NCI-H2196 (cell line): ENCODE data around the gene HOXC6.
A peak's percentile ranks its signal among the peaks of the same experiment; 100 is the strongest.

Experiments
- DNase-seq: peaks from one replicate; lab custom pipeline; 2025; ENCODE audit not compliant: unreplicated experiment; lab: John Stamatoyannopoulos, UW

HOXC6 gene

DNA sequence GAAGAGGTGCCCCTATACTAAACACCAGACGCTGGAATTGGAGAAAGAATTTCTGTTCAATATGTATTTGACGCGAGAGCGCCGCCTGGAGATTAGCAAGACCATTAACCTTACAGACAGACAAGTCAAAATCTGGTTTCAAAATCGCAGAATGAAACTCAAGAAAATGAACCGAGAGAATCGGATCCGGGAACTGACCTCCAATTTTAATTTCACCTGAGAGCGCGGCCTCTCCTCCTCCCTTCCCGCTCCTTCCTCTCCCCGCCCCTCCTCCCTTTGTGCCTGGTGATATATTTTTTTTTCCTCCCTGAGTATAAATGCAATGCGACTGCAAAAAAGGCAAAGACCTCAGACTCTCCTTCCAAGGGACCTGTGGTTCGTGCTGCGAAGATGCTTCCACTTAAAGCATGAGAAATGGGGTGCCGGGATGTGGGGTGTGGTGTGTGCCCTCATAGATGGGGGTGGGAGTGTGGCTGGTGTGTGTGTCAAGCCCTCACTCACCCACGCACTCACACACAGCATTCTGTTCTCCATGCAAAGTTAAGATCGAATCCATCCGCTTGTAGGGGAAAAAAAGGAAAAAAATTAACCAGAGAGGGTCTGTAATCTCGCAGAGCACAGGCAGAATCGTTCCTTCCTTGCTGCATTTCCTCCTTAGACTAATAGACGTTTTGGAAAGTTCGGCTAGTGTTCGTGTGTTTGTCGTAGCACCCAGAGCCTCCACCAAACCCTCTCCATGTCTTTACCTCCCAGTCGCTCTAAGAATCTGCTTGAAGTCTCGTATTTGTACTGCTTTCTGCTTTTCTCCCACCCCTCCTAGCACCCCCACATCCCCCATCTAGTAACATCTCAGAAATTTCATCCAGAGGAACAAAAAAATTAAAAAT is 38.8 kb upstream of the HOXC6 start:
- peak; percentile 47 for DNase-seq

DNA sequence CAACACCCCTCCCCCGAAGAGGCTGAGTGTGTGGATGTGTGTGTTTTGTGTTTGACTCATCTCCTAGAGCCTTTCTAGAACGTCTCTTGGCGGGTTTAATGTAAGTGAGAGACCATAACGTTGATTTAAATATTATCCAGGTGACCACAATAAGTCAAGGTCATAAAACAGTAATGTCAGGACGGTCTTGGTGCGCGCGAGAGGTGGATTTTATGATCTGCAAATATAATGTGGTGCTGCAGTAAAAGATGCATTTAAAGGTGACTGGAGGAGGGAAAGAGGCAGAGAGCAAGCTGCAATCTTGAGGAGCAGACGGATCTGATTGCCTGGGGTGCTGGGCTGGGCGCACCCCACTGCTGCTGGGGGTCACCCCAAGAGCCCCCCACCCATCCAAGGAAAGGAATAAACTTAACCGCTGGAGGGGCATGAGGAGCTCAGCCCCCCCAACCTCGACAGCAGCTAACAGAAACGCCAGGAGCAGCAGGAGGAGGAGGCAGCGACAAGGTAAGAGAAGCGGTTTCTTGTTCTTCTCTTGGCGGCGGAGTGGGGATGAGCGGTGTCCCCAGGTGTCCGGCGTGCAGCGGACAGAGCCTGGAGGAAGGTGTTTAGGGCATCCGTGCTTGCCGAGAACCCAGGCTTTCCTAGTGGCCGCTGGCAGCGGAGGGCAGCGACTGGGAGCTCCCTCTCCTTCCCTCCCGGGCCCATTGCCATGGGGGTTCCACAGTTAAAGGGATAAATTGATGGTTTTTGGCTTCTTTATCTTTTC is 37.7 kb upstream of the HOXC6 start:
- no peak for DNase-seq

- DNase-seq: no peak
Measured at GRCh38 chr12:53991077-53991460, 37.2 kb upstream of the HOXC6 start.

DNA sequence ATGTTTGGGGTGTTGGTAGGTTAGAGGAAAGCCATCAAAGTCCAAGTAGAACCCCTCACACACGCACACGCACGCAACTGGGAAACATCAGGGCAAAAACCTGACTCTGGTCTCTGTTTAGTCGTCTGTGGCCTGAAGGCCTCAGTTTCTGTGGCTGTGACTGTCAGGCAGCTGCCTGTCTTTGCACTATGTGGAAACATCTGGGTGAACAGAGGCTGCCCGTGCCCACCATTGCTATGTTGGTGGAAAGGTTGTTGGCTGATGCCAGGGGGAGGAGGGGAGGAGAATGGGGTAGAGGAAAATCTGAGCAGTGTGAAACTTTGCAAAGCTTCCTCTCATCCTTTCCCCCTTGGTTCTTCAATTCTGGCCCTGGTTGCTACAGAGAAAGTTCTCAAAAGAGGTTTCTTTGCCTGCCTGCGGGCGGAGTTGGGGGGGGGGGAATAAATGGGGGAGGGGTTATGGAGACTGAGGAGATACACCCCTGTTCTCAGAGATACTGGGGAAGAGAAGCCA is 35.8 kb upstream of the HOXC6 start:
- no peak for DNase-seq

DNA sequence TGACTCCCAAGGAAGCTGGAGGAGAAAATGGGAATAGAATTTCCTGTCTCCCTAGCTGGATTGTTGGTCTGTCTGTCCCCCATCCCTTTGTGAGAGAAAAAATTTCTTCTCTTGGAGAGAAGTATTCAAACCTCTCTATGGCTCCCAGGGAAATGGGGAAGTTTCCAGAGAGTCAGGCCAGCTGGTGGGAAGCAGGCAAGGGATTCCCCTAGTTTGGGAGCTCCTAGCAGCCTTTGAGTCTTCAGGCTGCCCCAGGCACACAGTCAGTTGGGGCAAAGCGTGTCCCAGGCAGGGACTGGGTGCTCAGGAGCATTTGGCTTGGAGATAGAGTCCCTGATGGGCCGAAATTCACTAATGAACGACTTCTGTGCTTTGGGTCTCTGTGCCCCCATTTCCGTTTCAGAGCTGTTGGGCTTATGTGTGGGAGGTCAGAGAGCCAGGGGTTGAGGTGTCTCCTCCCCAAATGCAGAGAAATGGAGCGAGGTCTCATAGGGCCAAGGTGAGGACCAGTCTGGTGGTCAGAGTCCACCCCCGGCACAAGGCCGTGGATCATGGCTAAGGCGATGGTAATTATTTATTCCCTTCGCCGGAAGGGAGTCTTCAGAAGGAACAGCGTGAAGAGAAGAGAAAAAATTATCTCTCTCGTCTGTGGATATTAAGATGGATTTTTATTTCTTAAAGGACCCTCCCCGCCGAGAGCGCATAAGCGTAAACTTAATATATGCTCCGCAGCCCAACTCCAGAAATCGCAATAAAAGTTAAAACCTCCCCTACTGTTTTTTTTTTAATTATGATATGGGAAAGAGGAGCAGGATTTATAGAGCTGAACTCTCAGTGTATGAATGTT is 34.9 kb upstream of the HOXC6 start:
- no peak for DNase-seq

- DNase-seq: no peak
Measured at GRCh38 chr12:53994009-53994263, 34.3 kb upstream of the HOXC6 start.

DNA sequence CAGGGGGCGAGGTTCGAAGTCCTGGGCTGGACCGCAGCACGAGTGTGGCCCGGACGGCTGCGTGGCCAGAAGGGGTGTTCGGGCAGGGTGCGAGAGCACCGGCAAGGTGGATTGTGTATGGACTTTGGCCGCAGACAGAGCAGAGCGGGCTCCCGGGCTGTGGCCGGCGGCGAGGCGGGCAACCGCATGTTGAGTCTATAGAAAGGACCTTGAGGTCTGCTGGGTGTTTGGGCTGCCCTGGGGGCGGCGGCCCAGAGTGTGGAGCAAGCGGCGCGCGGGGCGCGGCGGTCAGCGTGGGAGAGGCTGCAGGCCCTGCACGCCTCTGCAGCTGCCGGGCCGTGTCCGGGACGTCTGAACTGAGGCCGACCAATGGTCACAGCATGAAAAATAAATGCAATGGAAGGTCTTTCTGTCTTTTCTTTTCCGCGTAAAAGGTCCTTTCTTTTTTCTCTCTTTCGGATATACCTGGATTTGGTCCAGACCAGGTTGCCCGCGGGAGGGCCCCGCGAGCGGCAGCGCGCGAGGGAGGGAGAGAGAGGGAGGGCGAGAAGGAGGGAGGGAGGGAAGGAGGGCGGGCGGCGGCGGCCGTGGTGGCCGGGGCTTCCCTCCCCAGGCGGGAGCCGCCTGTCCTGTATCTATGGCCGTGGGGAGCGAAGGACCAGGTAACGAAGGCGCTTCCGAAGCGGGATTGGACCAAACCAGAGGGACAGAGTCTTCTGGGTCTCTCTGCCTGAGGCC is 33.8 kb upstream of the HOXC6 start:
- peak; percentile 41 for DNase-seq

- DNase-seq: peak; percentile 48
Measured at GRCh38 chr12:53995002-53995377, 33.2 kb upstream of the HOXC6 start.

DNA sequence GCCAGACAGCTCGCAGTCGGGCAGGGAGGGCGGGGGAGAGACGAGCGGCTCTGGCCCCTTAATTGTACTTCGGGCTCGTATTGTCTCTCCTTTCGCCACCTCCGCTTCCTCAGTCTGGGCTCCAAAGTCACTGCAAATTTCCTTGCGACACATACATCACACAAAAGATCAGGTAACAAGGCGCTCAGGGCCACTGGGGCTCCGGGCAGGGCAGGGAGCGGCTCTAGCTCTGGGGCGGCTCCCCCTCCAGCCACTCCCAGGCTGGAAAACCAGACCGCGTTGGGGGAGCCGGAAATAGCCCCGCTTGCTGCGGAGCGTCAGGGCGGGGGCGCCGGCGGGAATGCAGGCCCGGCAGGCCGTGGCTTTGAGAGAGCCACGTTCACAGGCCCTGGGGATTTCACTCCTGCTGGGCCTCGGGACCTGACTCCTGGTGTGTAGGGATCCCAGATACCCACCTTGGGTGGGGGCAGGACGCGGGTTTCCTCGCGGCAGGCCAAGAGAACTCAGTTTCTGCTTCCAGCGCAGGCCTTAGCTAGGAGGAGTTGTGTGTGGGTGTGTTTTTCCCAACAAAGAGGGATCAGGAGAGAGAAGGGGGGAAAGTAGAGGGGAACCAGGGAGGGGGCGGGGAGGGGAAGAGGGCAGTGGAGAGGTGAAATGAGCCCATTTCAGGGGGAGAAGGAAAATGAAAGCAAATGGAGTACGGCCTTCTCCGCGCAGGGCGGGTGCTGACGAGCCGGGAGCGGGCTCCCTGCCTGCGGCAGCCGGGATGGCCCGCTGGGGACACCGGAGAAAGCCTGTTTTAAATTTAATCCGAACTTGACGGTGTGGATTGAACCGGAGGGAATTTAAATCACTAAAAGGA is 32.6 kb upstream of the HOXC6 start:
- DNase-seq: peak; percentile 66

DNA sequence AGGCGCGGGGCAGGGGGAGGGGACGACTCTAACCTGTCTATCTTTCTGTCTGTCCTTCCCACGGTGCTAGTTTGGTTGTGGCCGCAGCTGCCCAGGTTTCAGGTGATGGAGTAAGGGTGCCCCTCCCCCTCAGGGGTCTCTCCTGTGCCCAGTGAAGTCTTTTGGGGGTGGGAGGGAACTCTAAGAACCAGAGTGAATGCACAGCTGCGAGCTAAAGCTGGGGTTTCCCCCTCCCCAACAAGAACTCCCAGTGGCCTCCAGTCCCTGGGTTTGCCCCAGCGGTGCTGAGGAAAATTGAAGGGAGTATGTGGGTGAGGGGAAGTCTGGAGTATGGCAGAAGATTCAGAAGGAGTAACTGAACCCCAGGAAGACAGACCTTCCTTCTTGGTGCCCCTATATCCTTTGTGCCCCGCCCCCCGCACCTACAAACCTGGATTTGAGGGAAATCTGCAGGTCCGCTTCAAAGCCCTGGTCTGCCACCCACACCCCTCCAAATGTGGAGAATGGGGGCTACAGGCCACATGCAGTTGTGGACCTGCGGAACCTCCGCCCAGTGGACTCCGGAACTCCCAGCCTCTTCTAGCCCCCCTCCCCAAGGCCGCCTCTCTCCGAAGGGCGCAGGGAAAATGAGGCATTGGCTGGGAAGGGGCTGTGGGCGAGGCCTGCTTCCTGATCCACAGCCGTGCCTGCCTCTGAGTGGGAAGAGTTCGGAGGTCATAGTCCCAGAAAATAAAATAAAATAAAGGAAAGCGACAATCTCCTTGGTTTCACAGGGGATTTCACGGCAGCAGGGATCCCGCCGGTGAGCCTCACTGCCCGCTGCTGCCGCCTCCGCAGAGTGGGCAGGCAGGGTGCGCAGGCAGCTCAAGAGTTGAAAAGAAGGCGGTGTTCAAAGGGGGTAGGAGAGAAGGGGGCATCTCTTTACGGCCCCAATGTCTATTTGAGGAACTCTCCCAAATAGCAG is 31.7 kb upstream of the HOXC6 start:
- DNase-seq: no peak

DNA sequence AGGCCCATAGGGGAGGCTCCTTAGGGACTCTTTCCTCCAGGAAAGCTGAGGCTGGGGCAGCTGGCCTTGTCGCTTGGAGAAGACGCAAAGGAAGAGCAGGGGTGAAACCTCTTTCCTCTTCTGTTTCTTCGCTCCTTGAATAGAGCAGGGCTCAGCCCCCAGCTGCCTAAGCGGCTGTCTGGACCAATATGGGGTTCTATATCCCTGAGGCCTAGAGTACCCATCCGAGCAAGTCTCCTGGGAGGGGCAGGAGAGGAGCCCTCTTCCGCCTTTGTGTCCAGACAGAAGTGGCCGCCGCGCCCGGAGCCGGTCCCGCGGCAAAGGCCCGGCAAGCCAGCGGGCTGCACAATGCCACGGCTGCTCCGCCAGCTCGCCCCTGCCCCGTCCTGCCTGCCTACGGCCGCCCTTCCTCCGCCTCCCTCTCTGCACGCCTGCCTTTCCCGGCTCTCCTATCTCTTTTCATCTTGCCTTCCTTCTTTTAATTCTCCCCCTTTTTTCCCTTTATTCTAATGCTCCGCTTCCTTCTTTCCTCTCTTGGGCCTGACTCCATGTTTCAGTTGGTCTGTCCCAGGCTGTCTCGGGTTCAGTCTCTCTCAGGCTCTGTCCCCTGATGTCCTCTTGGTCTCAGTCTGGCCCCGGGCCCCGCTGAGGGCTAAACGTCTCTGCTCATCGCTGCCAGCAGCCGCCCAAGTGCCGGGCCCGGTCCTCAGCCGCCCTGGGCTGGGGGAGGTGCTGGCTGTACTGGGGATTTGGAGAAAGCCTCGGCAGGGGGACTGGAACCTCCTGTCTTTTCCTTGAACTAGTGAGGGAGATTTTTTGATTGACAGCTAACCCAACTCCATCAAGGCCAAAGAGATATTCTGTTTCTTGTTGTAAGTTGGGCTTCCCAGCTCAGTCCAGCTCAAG is 30.8 kb upstream of the HOXC6 start:
- DNase-seq: no peak

- no peak for DNase-seq
Measured at GRCh38 chr12:53998110-53998899, 29.9 kb upstream of the HOXC6 start.

- DNase-seq: no peak
Measured at GRCh38 chr12:53998900-53999236, 29.4 kb upstream of the HOXC6 start.

GRCh38 chr12:53999559-54000115 is 28.6 kb upstream of the HOXC6 start:
- DNase-seq: no peak

GRCh38 chr12:54000116-54001114 is 27.8 kb upstream of the HOXC6 start, which contains the start of gene HOXC9:
TSS of gene HOXC9 (plus strand) at chr12:54000161. CDS start at chr12:54000189, 28 bp downstream.
- no peak for DNase-seq
